Activated CD4-positive, alpha-beta T cell treated with anti-CD3 and anti-CD28 coated beads, Interleukin-2, amount 50 U/mL, for 4 hours (primary cell): ENCODE data around the gene ERLEC1.
"Not testable (repeated sequence)": the region's sequence is repeated elsewhere in the genome, so short reads cannot be mapped to it uniquely, and the experiment has no call there.

Source experiments
- DNase-seq, 2 experiments: peaks; one replicate each; pipeline ENCODE4 v3.0.0-alpha.2; 2020

Gene ERLEC1

GRCh38 chr2:53840580-53840979 lies 53.7 kb downstream of the ERLEC1 start:
- DNase-seq: no peak

GRCh38 chr2:53841651-53842050 lies 54.8 kb downstream of the ERLEC1 start:
- DNase-seq: not testable (repeated sequence)

GRCh38 chr2:53842891-53843290 lies 56.0 kb downstream of the ERLEC1 start:
- DNase-seq: no peak

- no peak for DNase-seq
Measured at GRCh38 chr2:53843595-53843994, 56.8 kb downstream of the ERLEC1 start.

- no peak for DNase-seq
Measured at GRCh38 chr2:53848062-53848461, 61.2 kb downstream of the ERLEC1 start.

GRCh38 chr2:53851052-53851757 lies 64.4 kb downstream of the ERLEC1 start:
- DNase-seq: not testable (repeated sequence)

- DNase-seq: no peak
Measured at GRCh38 chr2:53852532-53852931, 65.7 kb downstream of the ERLEC1 start.

- no peak for DNase-seq
Measured at GRCh38 chr2:53854678-53855077, 67.8 kb downstream of the ERLEC1 start.

- DNase-seq: no peak
Measured at GRCh38 chr2:53856272-53856671, 69.4 kb downstream of the ERLEC1 start.

GRCh38 chr2:53859206-53860181 lies 72.7 kb downstream of the ERLEC1 start, which contains the start of gene GPR75:
GPR75 (minus strand) TSS chr2:53859967; CDS start chr2:53854756, 5,211 bp downstream.
- no peak for DNase-seq

- no peak for DNase-seq
Measured at GRCh38 chr2:53861824-53862223, 75.0 kb downstream of the ERLEC1 start.

- no peak for DNase-seq
Measured at GRCh38 chr2:53863538-53864227, 76.8 kb downstream of the ERLEC1 start.

- DNase-seq: no peak
Measured at GRCh38 chr2:53865264-53865663, 78.4 kb downstream of the ERLEC1 start.

- no peak for DNase-seq
Measured at GRCh38 chr2:53865962-53866361, 79.1 kb downstream of the ERLEC1 start.

- DNase-seq: no peak
Measured at GRCh38 chr2:53867169-53867568, 80.3 kb downstream of the ERLEC1 start.

GRCh38 chr2:53867773-53868172 lies 80.9 kb downstream of the ERLEC1 start:
- no peak for DNase-seq
